ENCODE measurements around the gene ROR1. TPM values are rescaled to one million over a fixed set of nuclear protein-coding genes. Genes with fewer than 3 reads are reported as not detected.

Gene ROR1
- total and polyA plus RNA-seq, 9 donors = 3.0 to 26.1 (median 15.0) TPM

DNA sequence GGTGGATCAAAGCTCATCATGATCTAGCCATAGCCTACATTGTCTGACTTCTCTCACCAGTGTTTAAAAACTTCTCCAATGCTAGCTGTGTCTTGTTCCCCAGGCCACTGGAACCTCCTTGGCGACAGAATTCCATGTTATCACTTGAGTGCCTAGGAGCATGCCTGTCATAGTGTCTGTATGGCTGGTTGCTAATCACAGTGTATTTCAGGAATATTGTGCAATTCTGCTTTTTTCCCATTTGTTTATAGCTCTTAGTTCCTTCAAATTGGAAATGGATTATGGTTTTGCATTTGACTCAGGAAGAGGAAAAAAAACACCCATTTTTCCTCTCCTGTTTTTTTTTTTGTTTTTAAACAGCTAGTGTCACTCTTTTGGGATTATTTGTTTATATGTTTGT is 25.5 kb downstream of the ROR1 start:
- peaks cover 4% of the 10 kb centered on the region for H3K4me1 ChIP-seq (ENCODE audit: insufficient read depth)
- H3K27ac ChIP-seq = no peak overlapping the region
- no peaks in the 10 kb centered on the region for H3K27me3 ChIP-seq
- intact Hi-C loops (cut with DNase I) = no loop called here
- TF ChIP-seq POLR2A (IDR thresholded peaks at IDR 0.05) = no peak
- TF ChIP-seq, protein P1, sequence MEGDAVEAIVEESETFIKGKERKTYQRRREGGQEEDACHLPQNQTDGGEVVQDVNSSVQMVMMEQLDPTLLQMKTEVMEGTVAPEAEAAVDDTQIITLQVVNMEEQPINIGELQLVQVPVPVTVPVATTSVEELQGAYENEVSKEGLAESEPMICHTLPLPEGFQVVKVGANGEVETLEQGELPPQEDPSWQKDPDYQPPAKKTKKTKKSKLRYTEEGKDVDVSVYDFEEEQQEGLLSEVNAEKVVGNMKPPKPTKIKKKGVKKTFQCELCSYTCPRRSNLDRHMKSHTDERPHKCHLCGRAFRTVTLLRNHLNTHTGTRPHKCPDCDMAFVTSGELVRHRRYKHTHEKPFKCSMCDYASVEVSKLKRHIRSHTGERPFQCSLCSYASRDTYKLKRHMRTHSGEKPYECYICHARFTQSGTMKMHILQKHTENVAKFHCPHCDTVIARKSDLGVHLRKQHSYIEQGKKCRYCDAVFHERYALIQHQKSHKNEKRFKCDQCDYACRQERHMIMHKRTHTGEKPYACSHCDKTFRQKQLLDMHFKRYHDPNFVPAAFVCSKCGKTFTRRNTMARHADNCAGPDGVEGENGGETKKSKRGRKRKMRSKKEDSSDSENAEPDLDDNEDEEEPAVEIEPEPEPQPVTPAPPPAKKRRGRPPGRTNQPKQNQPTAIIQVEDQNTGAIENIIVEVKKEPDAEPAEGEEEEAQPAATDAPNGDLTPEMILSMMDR (IDR thresholded peaks at IDR 0.05) = no peak
- TF ChIP-seq EP300 (IDR thresholded peaks at IDR 0.05) = no peak
- no peak for DNase-seq
- 76 to 97% (median 89%) methylated on average over 1 of the region's 1 CpG for WGBS, 3 donors
- H3K9me3 ChIP-seq = no peaks in the 10 kb centered on the region
- no peaks in the 10 kb centered on the region for H3K36me3 ChIP-seq
- no peak overlapping the region for H3K4me3 ChIP-seq

DNA sequence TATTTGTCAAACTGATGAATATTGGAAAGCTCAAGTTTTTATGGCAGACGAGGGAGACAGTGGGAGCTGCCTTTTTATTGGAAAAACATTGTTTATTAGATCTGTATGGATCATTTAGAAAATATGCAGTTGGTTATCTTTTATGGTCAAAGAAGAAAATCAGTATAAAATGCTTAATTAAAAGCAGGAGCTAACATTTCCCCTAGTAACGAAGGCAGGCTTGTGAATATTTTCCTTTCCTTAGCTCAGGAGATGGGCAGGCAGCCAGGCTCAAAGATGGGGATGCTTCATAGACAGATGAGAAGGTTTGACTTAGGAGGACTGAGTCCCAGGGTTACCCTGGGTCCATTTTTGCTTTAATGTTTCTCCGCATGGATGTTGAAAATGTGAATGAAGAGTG is 26.0 kb downstream of the ROR1 start:
- peaks cover 4% of the 10 kb centered on the region for H3K4me1 ChIP-seq (ENCODE audit: insufficient read depth)
- no peak overlapping the region for H3K4me3 ChIP-seq
- no peaks in the 10 kb centered on the region for H3K27me3 ChIP-seq
- no peak overlapping the region for H3K27ac ChIP-seq
- DNase-seq = peak in 3 of 5 donors; percentile 25 to 61 (median 53)
- intact Hi-C loops (cut with DNase I) = no loop called here
- H3K36me3 ChIP-seq = no peaks in the 10 kb centered on the region
- 38 to 52% (median 47%) methylated on average over 3 of the region's 3 CpGs for WGBS, 3 donors
- H3K9me3 ChIP-seq = no peaks in the 10 kb centered on the region
- TF ChIP-seq, protein P1 (IDR thresholded peaks at IDR 0.05) = no peak
- no peak for TF ChIP-seq EP300 (IDR thresholded peaks at IDR 0.05)
- no peak for TF ChIP-seq POLR2A (IDR thresholded peaks at IDR 0.05)

DNA sequence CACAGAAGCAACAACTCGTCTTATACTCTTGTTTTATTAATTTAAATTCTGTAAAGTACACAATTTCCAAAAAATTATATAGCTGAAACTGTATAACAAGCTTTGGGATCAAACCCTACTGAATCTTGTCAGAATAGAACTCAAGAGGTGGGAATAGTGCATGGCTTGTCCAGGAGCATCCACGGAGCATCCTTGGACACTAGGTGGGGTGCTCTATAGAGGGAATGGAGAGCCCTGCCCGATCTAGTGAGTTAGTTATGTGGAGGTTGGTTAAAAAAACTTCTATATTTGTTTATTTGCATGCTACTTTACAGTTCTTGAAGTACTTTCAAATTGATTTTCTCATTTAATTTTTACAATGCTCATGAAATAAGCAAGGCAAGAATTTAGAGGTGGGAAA is 28.3 kb downstream of the ROR1 start:
- 84 to 89% (median 89%) methylated on average over 3 of the region's 3 CpGs for WGBS, 3 donors
- Histone ChIP-seq H3K4me1 (ENCODE audit: insufficient read depth) (peaks cover 5% of the 10 kb centered on the region), H3K9me3 (no peaks in the 10 kb centered on the region), H3K27ac (no peak overlapping the region), H3K27me3 (no peaks in the 10 kb centered on the region), H3K36me3 (no peaks in the 10 kb centered on the region), H3K4me3 (no peak overlapping the region)
- no peak for DNase-seq
- intact Hi-C loops (cut with DNase I) = no loop called here
- TF ChIP-seq POLR2A (IDR thresholded peaks at IDR 0.05) (no peak), EP300 (IDR thresholded peaks at IDR 0.05) (no peak)
- TF ChIP-seq, protein P1 (IDR thresholded peaks at IDR 0.05) = no peak

DNA sequence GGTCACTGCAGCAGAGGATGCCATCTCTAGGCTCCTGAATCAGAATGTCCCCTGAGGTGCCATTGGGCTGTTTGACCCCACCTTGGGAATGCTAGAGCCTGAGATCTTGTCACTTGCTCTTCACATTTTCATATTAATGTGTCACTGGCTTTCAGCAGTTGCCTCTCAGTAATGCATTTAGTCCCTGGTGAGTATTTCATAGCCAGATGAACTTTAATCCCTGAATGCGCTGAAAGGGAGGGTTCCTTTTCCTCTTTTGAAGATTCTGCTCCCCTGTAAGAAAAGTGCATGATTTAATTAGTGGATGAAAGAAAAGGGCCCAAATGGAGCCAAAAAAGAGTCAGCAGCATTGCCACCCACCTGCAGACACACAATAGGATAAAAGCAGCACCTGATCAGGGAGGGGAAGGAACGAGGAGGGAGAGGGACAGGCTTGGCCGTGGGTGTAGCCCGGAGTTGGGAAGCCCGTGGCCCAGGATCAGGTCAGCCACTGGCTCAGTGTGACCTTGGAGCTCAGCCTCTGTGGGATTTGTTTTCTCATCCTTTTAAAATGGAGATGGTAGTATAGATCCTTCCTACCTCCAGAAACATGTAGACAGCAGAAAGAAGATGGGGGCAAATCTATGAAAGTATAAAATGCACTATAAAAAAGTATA is 31.1 kb downstream of the ROR1 start:
- Histone ChIP-seq H3K27me3 (no peaks in the 10 kb centered on the region), H3K4me3 (no peak overlapping the region), H3K36me3 (no peaks in the 10 kb centered on the region), H3K27ac (no peak overlapping the region), H3K4me1 (ENCODE audit: insufficient read depth) (peaks cover 3% of the 10 kb centered on the region), H3K9me3 (no peaks in the 10 kb centered on the region)
- TF ChIP-seq, protein P1 (IDR thresholded peaks at IDR 0.05) = no peak
- TF ChIP-seq EP300 (IDR thresholded peaks at IDR 0.05) (no peak), POLR2A (IDR thresholded peaks at IDR 0.05) (no peak)
- intact Hi-C loops (cut with DNase I) = no loop called here
- DNase-seq = no peak
- WGBS, 3 donors = 57 to 65% (median 60%) methylated on average over 5 of the region's 5 CpGs
